ENCODE measurements around the gene LYPD6.

DNA sequence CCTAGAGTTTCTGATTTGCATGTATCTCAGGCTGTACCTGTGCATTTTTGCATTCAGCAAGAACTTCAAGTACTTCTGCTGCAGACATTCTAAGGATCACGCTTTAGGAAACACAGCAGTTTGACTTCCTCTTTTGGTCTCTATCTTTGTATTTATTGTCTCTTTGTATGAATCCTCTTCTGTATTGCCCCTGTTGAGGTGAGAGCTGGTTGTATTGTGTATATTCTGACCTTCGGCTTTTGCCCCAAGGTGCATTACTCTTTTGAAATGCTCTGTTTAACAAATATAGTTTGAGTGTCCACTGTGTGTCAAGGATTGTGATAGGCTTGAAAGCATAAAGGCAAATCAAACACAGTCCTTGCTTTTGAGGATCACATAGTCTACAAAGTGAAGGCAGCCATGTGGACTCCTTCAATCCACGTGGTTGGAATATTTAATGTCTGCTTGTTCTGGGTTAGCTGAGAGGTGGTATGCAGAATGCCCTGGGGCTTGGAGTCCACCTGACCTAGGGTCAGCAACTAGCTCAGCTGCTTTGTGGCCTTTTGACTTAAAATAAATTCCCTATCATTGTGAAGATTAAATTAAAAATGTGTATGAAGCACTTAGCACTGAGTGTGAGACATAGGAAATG lies 108.1 kb downstream of the LYPD6 start:
- TF ChIP-seq, protein P1, sequence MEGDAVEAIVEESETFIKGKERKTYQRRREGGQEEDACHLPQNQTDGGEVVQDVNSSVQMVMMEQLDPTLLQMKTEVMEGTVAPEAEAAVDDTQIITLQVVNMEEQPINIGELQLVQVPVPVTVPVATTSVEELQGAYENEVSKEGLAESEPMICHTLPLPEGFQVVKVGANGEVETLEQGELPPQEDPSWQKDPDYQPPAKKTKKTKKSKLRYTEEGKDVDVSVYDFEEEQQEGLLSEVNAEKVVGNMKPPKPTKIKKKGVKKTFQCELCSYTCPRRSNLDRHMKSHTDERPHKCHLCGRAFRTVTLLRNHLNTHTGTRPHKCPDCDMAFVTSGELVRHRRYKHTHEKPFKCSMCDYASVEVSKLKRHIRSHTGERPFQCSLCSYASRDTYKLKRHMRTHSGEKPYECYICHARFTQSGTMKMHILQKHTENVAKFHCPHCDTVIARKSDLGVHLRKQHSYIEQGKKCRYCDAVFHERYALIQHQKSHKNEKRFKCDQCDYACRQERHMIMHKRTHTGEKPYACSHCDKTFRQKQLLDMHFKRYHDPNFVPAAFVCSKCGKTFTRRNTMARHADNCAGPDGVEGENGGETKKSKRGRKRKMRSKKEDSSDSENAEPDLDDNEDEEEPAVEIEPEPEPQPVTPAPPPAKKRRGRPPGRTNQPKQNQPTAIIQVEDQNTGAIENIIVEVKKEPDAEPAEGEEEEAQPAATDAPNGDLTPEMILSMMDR (IDR thresholded peaks at IDR 0.05): no peak
- TF ChIP-seq POLR2A (IDR thresholded peaks at IDR 0.05): no peak

Measured in Peyer's patch (tissue), 4 donors.